ENCODE data around the gene FNDC7. TPM values are rescaled to one million over a fixed set of nuclear protein-coding genes. Genes with fewer than 3 reads are reported as not detected.
A peak's percentile ranks its signal among the peaks of the same experiment; 100 is the strongest.
"Not testable (repeated sequence)": the region's sequence is repeated elsewhere in the genome, so short reads cannot be mapped to it uniquely, and the experiment has no call there.

Gene FNDC7, protein sequence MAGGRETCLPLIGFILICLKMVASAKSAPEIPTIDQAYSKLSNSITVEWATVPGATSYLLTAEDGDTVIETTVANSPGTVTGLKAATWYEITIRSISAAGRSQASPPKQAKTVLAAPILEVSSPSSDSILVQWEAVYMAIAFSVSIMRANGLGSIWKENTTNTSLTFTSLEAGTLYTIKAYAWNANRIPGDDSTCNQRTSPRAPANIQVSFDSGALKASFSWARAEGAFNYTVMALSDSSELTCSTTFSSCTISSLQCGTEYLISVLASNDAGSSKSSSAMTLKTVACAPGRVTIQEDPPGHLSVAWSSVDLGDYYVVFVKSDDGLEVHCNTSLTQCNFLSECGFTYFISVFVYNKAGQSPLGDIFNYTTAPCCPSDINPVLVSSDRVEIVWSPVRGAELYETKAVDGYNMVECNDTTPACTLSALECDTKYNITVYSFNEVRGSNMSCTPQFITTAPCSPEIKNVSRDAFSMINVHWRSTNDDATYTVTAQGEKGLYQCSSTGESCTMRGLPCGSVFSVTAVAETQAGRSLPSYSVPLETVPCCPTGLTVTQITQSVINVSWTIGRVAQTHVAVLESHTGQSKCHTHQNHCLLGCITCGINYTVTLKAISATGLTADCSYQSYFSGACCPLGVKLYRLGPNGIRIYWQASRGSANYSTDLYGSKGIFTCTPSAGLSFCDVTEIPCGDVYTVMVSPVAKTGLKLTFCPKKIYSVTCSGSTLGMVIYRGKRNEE
- total RNA-seq, result not detected in 2 replicates
- long read RNA-seq, result 0 reads

DNA sequence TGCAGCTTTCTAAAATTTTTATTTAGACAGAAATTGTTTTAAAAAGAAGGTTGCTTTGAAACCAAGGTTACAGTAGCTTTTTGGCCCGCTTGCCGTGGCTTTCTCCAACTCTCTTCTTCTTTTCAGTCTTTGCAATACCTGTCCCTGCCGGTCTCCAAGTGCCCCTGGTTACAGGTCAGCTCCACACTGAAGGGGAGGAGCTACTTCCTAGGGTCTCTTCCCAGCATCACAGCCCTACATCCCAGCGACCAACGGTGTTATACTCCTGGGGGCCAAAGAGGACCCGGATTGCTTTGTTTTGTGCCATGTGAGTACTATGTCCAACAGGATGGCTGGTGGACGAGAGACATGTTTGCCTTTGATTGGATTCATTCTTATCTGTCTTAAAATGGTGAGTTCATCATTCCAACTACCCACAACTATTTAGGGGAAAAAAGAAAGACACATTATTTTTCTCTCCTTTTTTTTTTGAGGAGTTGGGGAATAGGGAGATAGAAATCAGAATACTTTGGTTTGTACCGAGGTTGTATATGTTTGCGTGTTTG, at the start of gene FNDC7:
FNDC7 (plus strand) TSS at position 303 of the 545 bp plus-strand sequence; CDS start at position 329, 26 bp downstream.
- peaks cover 13% of the 10 kb centered on the region for H3K4me1 Mint-ChIP-seq
- H3K36me3 Mint-ChIP-seq (ENCODE audit: low read depth), result no peaks in the 10 kb centered on the region
- no peaks in the 10 kb centered on the region for H3K9me3 Mint-ChIP-seq
- no peak within 1 kb of the TSS for H3K4me3 Mint-ChIP-seq
- TF ChIP-seq, protein P1, sequence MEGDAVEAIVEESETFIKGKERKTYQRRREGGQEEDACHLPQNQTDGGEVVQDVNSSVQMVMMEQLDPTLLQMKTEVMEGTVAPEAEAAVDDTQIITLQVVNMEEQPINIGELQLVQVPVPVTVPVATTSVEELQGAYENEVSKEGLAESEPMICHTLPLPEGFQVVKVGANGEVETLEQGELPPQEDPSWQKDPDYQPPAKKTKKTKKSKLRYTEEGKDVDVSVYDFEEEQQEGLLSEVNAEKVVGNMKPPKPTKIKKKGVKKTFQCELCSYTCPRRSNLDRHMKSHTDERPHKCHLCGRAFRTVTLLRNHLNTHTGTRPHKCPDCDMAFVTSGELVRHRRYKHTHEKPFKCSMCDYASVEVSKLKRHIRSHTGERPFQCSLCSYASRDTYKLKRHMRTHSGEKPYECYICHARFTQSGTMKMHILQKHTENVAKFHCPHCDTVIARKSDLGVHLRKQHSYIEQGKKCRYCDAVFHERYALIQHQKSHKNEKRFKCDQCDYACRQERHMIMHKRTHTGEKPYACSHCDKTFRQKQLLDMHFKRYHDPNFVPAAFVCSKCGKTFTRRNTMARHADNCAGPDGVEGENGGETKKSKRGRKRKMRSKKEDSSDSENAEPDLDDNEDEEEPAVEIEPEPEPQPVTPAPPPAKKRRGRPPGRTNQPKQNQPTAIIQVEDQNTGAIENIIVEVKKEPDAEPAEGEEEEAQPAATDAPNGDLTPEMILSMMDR (conservative IDR thresholded peaks at IDR 0.05), result no peak
- DNase-seq (ENCODE audit: low read depth, low spot score), result no peak
- no peak within 1 kb of the TSS for H3K27ac Mint-ChIP-seq (ENCODE audit: unreplicated experiment)
- no peaks in the 10 kb centered on the region for H3K27me3 Mint-ChIP-seq (ENCODE audit: low read depth)

DNA sequence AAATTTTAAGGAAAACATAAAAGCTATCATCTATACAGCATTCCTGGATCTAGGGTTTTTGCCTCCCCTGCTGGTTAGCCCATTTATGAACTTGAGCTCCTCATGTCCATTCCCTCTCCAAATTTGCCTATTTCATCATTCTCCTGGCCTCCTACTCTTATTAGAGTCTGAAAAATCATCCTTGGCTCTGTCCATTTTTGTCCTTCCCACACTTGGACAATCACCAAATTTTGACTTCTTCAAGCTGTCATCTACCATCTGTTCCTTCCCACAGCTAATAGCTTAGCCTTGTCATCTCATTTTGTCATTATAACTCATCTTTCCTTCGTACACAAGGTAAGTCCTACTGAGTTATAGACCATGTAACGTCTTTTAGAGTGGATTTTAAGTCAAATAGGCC, 49.6 kb upstream of the FNDC7 start:
- Mint-ChIP-seq H3K27me3 (ENCODE audit: low read depth) (peaks cover 6% of the 10 kb centered on the region), H3K27ac (ENCODE audit: unreplicated experiment) (no peak overlapping the region), H3K9me3 (peaks cover 6% of the 10 kb centered on the region), H3K4me3 (peak overlapping the region; percentile 4), H3K4me1 (no peaks in the 10 kb centered on the region), H3K36me3 (ENCODE audit: low read depth) (no peaks in the 10 kb centered on the region)
- TF ChIP-seq, protein P1 (conservative IDR thresholded peaks at IDR 0.05), result no peak
- DNase-seq (ENCODE audit: low read depth, low spot score), result no peak

DNA sequence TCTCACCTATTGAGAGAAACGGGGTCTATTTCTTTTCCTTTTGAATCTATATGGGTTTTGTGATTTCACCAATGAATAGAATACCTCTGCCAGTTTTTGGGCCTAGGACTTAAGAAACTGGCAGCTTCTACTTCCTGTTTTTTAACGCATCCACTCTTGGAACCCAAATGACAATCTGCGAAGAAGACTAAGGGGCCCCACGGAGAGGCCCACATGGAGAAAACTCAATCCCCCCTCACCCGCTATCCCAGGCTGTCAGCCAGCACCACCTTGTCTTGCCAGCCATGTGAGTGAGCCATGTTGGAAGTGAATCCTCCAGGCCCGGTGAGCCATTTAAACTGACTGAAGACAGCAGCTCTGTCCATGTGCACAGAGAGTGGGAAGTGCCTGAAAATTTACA, 48.2 kb upstream of the FNDC7 start:
- Mint-ChIP-seq H3K4me3 (no peak overlapping the region), H3K27me3 (ENCODE audit: low read depth) (peaks cover 6% of the 10 kb centered on the region), H3K27ac (ENCODE audit: unreplicated experiment) (no peak overlapping the region), H3K9me3 (peaks cover 6% of the 10 kb centered on the region), H3K4me1 (no peaks in the 10 kb centered on the region), H3K36me3 (ENCODE audit: low read depth) (no peaks in the 10 kb centered on the region)
- TF ChIP-seq, protein P1 (conservative IDR thresholded peaks at IDR 0.05), result no peak
- no peak for DNase-seq (ENCODE audit: low read depth, low spot score)

DNA sequence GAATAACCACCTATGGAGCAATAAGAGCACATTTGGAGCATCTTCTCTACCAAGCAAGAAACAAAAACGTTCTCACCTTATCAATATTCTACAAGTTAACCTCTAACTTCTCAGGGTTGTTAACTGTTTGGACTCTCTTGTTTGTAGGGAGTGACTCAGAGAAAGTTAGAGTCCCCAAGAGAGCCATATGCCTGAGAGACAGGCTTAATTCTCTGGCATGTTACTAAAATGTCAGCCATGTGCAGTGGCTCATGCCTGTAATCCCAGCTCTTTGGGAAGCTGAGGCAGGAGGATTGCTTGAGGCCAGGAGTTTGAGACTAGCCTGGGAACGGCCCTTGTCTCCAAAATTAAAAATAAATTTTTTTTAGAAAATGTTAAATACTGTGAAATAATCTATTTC, 47.6 kb upstream of the FNDC7 start:
- Mint-ChIP-seq H3K36me3 (ENCODE audit: low read depth) (no peaks in the 10 kb centered on the region), H3K4me1 (no peaks in the 10 kb centered on the region), H3K4me3 (no peak overlapping the region), H3K9me3 (peaks cover 5% of the 10 kb centered on the region), H3K27ac (ENCODE audit: unreplicated experiment) (no peak overlapping the region), H3K27me3 (ENCODE audit: low read depth) (peaks cover 6% of the 10 kb centered on the region)
- TF ChIP-seq, protein P1 (conservative IDR thresholded peaks at IDR 0.05), result no peak
- DNase-seq (ENCODE audit: low read depth, low spot score), result no peak

DNA sequence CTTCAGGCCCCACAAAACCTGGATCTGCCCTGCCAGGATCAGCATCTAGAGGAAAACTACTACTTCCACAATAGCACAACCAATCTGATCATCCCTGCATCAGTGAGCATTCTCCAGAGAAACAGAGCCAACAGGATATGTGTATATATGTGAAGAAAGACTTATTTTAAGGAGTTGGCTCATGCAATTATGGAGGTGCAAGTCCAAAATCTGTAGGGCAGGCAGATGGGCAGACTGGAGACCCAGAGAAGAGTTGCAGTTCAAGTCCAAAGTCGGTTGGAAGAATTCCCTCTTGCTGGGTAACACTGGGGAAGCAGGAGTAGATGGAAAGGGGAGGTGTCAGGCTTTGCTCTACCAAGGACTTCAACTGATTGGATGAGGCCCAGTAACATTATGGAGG, 46.9 kb upstream of the FNDC7 start:
- Mint-ChIP-seq H3K4me1 (no peaks in the 10 kb centered on the region), H3K27ac (ENCODE audit: unreplicated experiment) (no peak overlapping the region), H3K27me3 (ENCODE audit: low read depth) (peaks cover 6% of the 10 kb centered on the region), H3K9me3 (peaks cover 2% of the 10 kb centered on the region), H3K36me3 (ENCODE audit: low read depth) (no peaks in the 10 kb centered on the region), H3K4me3 (no peak overlapping the region)
- no peak for DNase-seq (ENCODE audit: low read depth, low spot score)
- TF ChIP-seq, protein P1 (conservative IDR thresholded peaks at IDR 0.05), result no peak

DNA sequence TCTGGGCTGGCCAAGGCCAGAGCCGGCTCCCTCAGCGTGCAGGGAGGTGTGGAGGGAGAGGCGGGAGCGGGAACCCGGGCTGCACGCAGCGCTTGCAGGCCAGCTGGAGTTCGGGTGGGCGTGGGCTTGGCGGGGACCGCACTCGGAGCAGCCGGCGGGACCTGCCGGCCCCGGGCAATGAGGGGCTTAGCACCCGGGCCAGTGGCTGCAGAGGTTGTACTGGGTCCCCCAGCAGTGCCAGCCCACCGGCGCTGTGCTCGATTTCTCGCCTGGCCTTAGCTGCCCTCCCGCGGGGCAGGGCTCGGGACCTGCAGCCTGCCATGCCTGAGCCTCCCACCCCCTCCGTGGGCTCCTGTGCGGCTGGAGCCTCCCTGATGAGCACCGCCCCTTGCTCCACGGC, 45.3 kb upstream of the FNDC7 start:
- H3K27me3 Mint-ChIP-seq (ENCODE audit: low read depth); DNase-seq (ENCODE audit: low read depth, low spot score); H3K9me3 Mint-ChIP-seq; H3K4me3 Mint-ChIP-seq; H3K27ac Mint-ChIP-seq (ENCODE audit: unreplicated experiment); H3K4me1 Mint-ChIP-seq; H3K36me3 Mint-ChIP-seq (ENCODE audit: low read depth): not testable (repeated sequence)

Measured in neural crest cell (in vitro differentiated cells).